Midbrain (tissue), 1 donor: ENCODE data around the gene EQTN.
"Not testable (repeated sequence)": the region's sequence is repeated elsewhere in the genome, so short reads cannot be mapped to it uniquely, and the experiment has no call there.

ENCODE experiments used
- DNase-seq: peaks from one replicate; lab custom pipeline; 2025; lab: John Stamatoyannopoulos, UW

EQTN gene

GRCh38 chr9:27292659-27293405, 4.1 kb downstream of the EQTN start:
- DNase-seq = no peak

GRCh38 chr9:27291292-27291691, 5.7 kb downstream of the EQTN start:
- no peak for DNase-seq

- no peak for DNase-seq
Measured at GRCh38 chr9:27282269-27282668, 14.7 kb downstream of the EQTN start.

GRCh38 chr9:27280860-27281259, 16.1 kb downstream of the EQTN start:
- DNase-seq = no peak

DNA sequence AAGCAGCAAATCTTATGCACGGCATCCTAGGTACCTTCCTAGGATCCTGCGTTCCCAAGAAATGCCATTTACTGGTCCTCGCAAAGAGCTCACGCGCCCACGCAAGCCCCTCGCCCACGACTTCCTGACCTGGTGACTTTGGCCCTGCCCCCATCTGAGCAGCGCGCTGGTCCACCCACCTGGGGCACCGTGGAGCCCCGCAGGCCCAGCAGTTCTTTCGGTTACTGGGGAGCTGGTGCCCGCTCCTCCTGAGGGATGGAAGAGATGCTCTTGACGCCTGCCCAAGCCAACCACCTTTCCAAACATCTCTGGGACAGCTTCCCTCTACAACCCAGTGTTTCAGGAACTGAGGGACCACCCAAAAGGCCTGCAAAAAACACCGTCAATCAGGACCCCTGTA, 16.7 kb downstream of the EQTN start:
- DNase-seq = no peak

DNA sequence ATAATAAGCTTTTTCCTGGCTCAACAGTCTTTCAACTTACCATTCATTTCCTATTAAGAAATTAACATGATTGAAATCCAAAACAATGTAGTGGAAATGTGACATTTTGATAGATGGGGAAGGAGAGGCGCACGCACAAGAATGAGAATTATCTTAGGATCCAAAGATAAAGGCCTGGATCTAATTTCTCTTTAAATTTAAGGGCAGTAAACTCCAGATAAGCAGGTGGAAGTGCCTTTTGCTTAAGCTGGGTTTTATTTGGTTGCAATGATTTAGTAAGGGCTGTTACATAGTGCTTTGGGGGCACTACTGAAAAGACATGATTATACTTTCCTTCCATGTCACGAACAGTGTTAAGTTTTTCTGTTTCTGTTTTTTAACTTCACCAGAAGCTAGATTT, 17.3 kb downstream of the EQTN start:
- no peak for DNase-seq

DNA sequence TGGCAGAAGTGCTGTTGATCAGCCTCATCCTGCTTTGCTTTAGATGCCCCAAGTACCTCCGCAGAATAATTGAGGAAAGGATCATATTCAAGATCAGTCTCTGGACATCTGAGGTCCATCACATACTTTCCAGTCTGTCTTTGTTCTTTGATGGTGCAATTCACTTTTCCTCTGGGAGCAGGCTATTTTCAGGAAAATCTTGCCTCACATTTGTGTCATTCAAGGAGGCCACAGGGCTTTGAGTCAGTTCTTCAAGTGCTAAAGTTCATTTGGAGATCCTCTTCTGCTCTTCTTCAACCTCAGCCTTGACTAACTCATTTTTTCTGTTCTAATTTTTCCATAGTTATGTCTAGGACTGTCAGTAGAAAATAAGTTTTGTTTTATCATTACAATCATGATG, 18.6 kb downstream of the EQTN start:
- no peak for DNase-seq

- peak; percentile 62 for DNase-seq
Measured at GRCh38 chr9:27276193-27277030, 20.5 kb downstream of the EQTN start.

GRCh38 chr9:27273186-27273585, 23.8 kb downstream of the EQTN start:
- DNase-seq = no peak

DNA sequence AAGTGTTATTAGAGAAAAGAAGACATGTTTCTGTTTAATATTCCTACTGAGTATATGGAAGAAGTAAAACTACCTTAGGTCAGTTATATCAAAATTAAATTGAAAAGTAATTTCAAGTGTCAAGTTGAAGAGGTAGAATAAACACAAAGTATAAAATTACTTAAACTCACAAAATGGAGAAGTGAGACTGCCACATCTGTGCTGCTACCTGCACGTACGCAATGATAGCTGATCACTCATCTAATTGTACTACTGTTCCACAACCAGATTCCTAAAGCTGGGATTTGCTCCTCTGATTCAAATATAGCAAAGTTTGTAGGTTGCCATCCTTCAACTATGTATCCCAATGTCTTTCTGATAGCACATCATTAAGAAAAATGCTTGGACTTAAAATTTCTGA, 24.8 kb downstream of the EQTN start:
- DNase-seq = no peak

GRCh38 chr9:27261517-27262211, 35.3 kb downstream of the EQTN start:
- no peak for DNase-seq

DNA sequence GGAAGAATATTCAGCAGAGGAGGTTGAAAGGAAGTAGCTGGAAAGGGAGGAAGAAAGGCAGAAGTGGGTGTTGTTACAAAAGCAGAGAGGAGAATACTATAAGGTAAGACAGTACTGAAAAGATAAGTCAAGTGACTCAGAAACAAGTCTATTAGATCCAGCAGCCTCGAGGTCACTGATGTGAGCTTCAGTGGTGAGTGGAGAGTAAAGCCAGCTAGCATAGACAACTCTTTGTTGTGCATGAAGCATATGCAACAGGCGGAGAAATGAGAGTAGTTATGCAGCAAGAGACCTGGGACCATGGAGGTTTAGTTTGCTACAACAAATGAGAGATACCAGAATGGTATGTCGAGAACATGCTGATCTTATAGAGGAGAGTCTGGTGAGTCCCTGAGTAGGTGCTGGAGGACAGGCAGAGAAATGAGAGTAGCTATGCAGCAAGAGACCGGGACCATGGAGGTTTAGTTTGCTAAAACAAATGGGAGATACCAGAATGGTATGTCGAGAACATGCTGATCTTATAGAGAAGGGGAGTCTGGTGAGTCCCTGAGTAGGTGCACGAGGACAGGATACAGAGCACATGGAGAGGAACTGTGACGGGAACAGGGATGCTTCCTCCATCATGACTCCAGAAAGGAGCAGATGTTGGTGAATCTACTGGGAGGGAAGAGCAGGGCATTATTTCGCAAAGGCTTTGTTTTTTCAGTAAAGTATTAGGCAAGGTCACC, 36.0 kb downstream of the EQTN start:
- DNase-seq = no peak

DNA sequence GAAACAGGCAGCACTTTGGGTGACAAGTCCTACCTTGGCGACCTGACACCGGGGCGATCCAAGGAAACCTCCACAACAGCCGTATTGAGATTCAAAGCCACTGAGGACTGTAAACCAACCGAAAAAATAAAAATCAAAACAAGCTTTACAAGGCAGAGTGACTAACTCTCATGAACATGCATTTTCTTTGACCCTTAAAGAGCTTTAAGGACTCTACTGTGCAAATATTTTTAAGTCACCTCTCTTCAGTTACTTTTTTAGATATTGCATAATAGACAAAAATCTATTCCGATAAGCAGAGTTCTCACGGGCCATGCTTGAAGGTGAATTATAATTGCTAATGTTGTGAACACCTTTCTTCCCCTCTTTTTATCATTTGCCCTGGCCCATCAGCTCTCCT, 38.3 kb downstream of the EQTN start:
- DNase-seq = no peak

GRCh38 chr9:27248702-27249101, 48.2 kb downstream of the EQTN start:
- DNase-seq = no peak

- peak; percentile 0 for DNase-seq
Measured at GRCh38 chr9:27247756-27248155, 49.2 kb downstream of the EQTN start.

- DNase-seq = not testable (repeated sequence)
Measured at GRCh38 chr9:27239648-27240047, 57.3 kb downstream of the EQTN start.
